NCI-H2196 (cell line): Measurements from ENCODE around the gene ACP2.

Experiments
- DNase-seq: peaks from one replicate; lab custom pipeline; 2025; ENCODE audit not compliant: unreplicated experiment; lab: John Stamatoyannopoulos, UW

Gene ACP2

GRCh38 chr11:47244448-47245350, 3.9 kb downstream of the ACP2 start:
- DNase-seq = no peak

GRCh38 chr11:47243454-47243853, 5.2 kb downstream of the ACP2 start:
- peak; percentile 33 for DNase-seq

GRCh38 chr11:47242596-47243192, 5.9 kb downstream of the ACP2 start:
- no peak for DNase-seq

GRCh38 chr11:47241841-47242301, 6.7 kb downstream of the ACP2 start:
- DNase-seq = no peak

- DNase-seq = no peak
Observed at GRCh38 chr11:47239852-47240251, 8.8 kb downstream of the ACP2 start.

GRCh38 chr11:47236482-47236881, 12.1 kb downstream of the ACP2 start:
- DNase-seq = peak; percentile 35

GRCh38 chr11:47235163-47235562, 13.5 kb downstream of the ACP2 start:
- DNase-seq = no peak

GRCh38 chr11:47234669-47235100, 13.9 kb downstream of the ACP2 start:
- DNase-seq = peak; percentile 91

GRCh38 chr11:47233989-47234668, 14.5 kb downstream of the ACP2 start:
- peak; percentile 52 for DNase-seq

- DNase-seq = no peak
Observed at GRCh38 chr11:47233051-47233450, 15.6 kb downstream of the ACP2 start.

GRCh38 chr11:47229161-47229560, 19.5 kb downstream of the ACP2 start:
- no peak for DNase-seq

- no peak for DNase-seq
Observed at GRCh38 chr11:47225552-47226400, 22.8 kb downstream of the ACP2 start.

GRCh38 chr11:47222696-47223095, 25.9 kb downstream of the ACP2 start:
- no peak for DNase-seq

GRCh38 chr11:47220401-47220821, 28.2 kb downstream of the ACP2 start:
- no peak for DNase-seq

- peak; percentile 36 for DNase-seq
Observed at GRCh38 chr11:47216121-47216798, 32.4 kb downstream of the ACP2 start.

- no peak for DNase-seq
Observed at GRCh38 chr11:47215366-47215910, 33.2 kb downstream of the ACP2 start.

GRCh38 chr11:47213950-47214565, 34.6 kb downstream of the ACP2 start:
- DNase-seq = peak; percentile 94

- no peak for DNase-seq
Observed at GRCh38 chr11:47212938-47213337, 35.7 kb downstream of the ACP2 start.

- no peak for DNase-seq
Observed at GRCh38 chr11:47208628-47209027, 40.0 kb downstream of the ACP2 start.
